Mucosa of descending colon (tissue), 3 donors: Measurements from ENCODE around the gene MMP25. TPM values are rescaled to one million over a fixed set of nuclear protein-coding genes. Genes with fewer than 3 reads are reported as not detected.
"Not testable (repeated sequence)": the region's sequence is repeated elsewhere in the genome, so short reads cannot be mapped to it uniquely, and the experiment has no call there.

ENCODE experiments used
- ATAC-seq: fragments of 200-7000 bp; cut with Tn5 transposase; one replicate; pipeline ENCODE4 v1.9.1; 2020; ENCODE audit warnings: mild to moderate bottlenecking, moderate library complexity
- DNase-seq, 3 donors: peaks; one replicate each; pipeline ENCODE4 v3.0.0-alpha.2; 2020
- H3K36me3 ChIP-seq: fragments of 200-600 bp; one replicate; pipeline ENCODE4 v1.8.0; 2021; ENCODE audit warnings: low read depth, mild to moderate bottlenecking
- H3K4me1 ChIP-seq: fragments of 200-600 bp; one replicate; pipeline ENCODE4 v1.8.0; 2021; ENCODE audit warnings: low read depth, mild to moderate bottlenecking
- H3K4me3 ChIP-seq: fragments of 200-600 bp; one replicate; pipeline ENCODE4 v1.8.0; 2021; ENCODE audit warnings: mild to moderate bottlenecking
- H3K9me3 ChIP-seq: fragments of 200-600 bp; one replicate; pipeline ENCODE4 v1.8.0; 2021; ENCODE audit warnings: mild to moderate bottlenecking
- CTCF ChIP-seq: fragments of 200-600 bp; IDR thresholded peaks from one replicate; pipeline ENCODE4 v1.8.0; 2022; ENCODE audit warnings: antibody characterized with exemption, mild to moderate bottlenecking
- intact Hi-C, 2 donors: fragments of 100-400 bp; cut with DNase I in 1 of 2; cut with micrococcal nuclease in 1 of 2; formaldehyde crosslinking; loops; one replicate each; pipeline versions ENCODE4 v1.11.0 to v1.11.1; 2022; cut with DNase I, micrococcal nuclease
- total RNA-seq, 3 donors: library from RNA; stranded (reverse); fragmentation: NEBNext Ultra II Directional in 2 of 3; extraction: Animal tissue kit (Norgen Biotek cat#: 25700) in 2 of 3; gene quantifications; one replicate each; pipeline versions ENCODE4 v1.2.1 to v1.2.4, GENCODE V29; 2021 to 2023
- donor health status: DM: no; HTN: no; CAD: no; lungs with moderate emphysema.
- donor health status: DM: no; HTN: no; CAD: no.
- donor health status: DM: no; HTN: yes; CAD: no.

MMP25 gene
- total RNA-seq, 3 donors from 2014 or later, result 0.69 to 4.0 (median 2.1) TPM

GRCh38 chr16:3071655-3072054 lies 25.3 kb downstream of the MMP25 start:
- intact Hi-C loops, result no loop called here
- Histone ChIP-seq H3K4me3 (no peak overlapping the region), H3K36me3 (no peaks in the 10 kb centered on the region), H3K4me1 (peaks cover 7% of the 10 kb centered on the region), H3K9me3 (no peaks in the 10 kb centered on the region)
- TF ChIP-seq CTCF, result no peak
- no peak for ATAC-seq
- peak in 2 of 3 donors; percentile 20 to 22 for DNase-seq

GRCh38 chr16:3072148-3072547 lies 25.8 kb downstream of the MMP25 start:
- intact Hi-C loops, H3K4me1 ChIP-seq, H3K4me3 ChIP-seq, H3K36me3 ChIP-seq, H3K9me3 ChIP-seq: not testable (repeated sequence)
- peak; percentile 33 for ATAC-seq
- DNase-seq, result peak in 2 of 3 donors; percentile 12 to 55

GRCh38 chr16:3072576-3073263 lies 26.4 kb downstream of the MMP25 start:
- H3K36me3 ChIP-seq, intact Hi-C loops, H3K4me1 ChIP-seq, H3K4me3 ChIP-seq, H3K9me3 ChIP-seq: not testable (repeated sequence)
- ATAC-seq (peak; percentile 6), DNase-seq (peak in 1 of 3 donors; percentile 34)

GRCh38 chr16:3073448-3073847 lies 27.1 kb downstream of the MMP25 start:
- no peaks in the 10 kb centered on the region for H3K9me3 ChIP-seq
- no peaks in the 10 kb centered on the region for H3K36me3 ChIP-seq
- intact Hi-C loops, result no loop called here
- no peak for ATAC-seq
- peaks cover under 1% of the 10 kb centered on the region for H3K4me1 ChIP-seq
- peak in 1 of 3 donors; percentile 28 for DNase-seq
- no peak for TF ChIP-seq CTCF
- H3K4me3 ChIP-seq, result no peak overlapping the region

GRCh38 chr16:3074860-3075522 lies 28.6 kb downstream of the MMP25 start:
- intact Hi-C loops, result no loop called here
- no peaks in the 10 kb centered on the region for H3K9me3 ChIP-seq
- ATAC-seq, result peak; percentile 81
- peak; percentile 56 to 85 (median 56) for DNase-seq
- no peaks in the 10 kb centered on the region for H3K36me3 ChIP-seq
- H3K4me1 ChIP-seq, result no peaks in the 10 kb centered on the region
- no peak for TF ChIP-seq CTCF
- H3K4me3 ChIP-seq, result no peak overlapping the region

- no peak overlapping the region for H3K4me3 ChIP-seq
- DNase-seq (peak in 2 of 3 donors; percentile 26 to 52), ATAC-seq (peak; percentile 14)
- H3K9me3 ChIP-seq, result no peaks in the 10 kb centered on the region
- no peak for TF ChIP-seq CTCF
- intact Hi-C loops, result no loop called here
- no peaks in the 10 kb centered on the region for H3K36me3 ChIP-seq
- no peaks in the 10 kb centered on the region for H3K4me1 ChIP-seq
Observed at GRCh38 chr16:3075523-3075915, 29.2 kb downstream of the MMP25 start.

GRCh38 chr16:3075946-3076345 lies 29.6 kb downstream of the MMP25 start:
- intact Hi-C loops, H3K4me1 ChIP-seq, H3K4me3 ChIP-seq, H3K36me3 ChIP-seq, H3K9me3 ChIP-seq, ATAC-seq: not testable (repeated sequence)
- DNase-seq, result peak in 2 of 3 donors; percentile 17 to 39
